ENCODE results near the gene RASSF7.

RASSF7 gene

GRCh38 chr11:587546-587945, 26.8 kb downstream of the RASSF7 start:
- DNase-seq: no peak

DNA sequence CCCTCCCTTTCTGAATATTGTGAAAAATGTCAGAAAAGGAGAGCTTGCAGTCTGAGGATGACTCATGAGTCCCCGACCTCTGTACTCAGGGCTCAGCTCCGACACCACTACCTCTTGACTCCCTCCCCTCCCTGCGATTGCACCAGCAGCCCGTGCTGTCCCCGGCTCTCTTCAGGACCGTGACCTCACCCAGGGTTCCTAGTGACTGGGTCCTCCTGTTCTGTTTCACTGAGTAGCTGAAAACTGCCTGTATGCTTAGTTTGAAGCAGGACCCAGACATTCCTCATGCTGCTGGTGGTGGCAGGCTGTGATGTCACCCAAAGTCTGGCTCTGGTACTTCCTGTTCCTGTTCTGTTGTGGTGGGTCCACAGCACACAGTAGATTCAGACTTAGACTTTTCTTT, 27.2 kb downstream of the RASSF7 start:
- DNase-seq: no peak

DNA sequence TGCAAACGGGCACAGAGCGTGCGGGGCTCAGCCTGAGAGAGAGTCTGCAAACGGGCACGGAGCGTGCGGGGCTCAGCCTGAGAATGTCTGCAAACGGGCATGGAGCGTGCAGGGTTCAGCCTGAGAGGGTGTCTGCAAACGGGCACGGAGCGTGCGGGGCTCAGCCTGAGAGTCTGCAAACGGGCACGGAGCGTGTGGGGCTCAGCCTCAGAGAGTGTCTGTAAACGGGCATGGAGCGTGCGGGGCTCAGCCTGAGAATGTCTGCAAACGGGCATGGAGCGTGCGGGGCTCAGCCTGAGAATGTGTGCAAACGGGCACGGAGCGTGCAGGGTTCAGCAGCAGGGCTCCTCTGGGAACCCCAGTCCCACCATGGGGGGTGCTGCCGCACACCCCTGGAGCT, 29.0 kb downstream of the RASSF7 start:
- no peak for DNase-seq

- no peak for DNase-seq
Measured at GRCh38 chr11:590997-591396, 30.2 kb downstream of the RASSF7 start.

- DNase-seq: no peak
Measured at GRCh38 chr11:592501-592900, 31.7 kb downstream of the RASSF7 start.

GRCh38 chr11:592918-593317, 32.1 kb downstream of the RASSF7 start:
- DNase-seq: no peak

DNA sequence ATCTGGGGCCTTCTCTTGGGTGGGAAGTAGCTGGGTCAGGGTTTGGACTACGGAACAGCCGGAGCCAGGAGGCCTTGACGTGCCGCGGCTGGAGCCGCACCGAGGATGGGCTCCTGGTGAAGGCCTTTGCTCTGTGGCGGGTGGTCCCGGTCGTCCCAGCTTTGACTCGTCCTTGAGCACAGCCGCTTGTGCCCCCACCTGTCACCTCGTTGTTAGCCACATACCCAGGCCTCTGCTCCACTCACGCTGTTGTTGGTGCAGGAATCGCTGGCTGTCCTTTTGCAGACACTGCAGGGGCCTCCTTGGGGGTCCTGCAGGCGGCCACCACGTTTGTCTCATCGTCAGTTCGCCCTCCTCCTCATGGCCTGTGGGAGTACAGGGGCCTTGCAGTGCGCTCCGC, 32.6 kb downstream of the RASSF7 start:
- no peak for DNase-seq

GRCh38 chr11:595400-595799, 34.6 kb downstream of the RASSF7 start:
- DNase-seq: no peak

- DNase-seq: no peak
Measured at GRCh38 chr11:596374-596773, 35.6 kb downstream of the RASSF7 start.

DNA sequence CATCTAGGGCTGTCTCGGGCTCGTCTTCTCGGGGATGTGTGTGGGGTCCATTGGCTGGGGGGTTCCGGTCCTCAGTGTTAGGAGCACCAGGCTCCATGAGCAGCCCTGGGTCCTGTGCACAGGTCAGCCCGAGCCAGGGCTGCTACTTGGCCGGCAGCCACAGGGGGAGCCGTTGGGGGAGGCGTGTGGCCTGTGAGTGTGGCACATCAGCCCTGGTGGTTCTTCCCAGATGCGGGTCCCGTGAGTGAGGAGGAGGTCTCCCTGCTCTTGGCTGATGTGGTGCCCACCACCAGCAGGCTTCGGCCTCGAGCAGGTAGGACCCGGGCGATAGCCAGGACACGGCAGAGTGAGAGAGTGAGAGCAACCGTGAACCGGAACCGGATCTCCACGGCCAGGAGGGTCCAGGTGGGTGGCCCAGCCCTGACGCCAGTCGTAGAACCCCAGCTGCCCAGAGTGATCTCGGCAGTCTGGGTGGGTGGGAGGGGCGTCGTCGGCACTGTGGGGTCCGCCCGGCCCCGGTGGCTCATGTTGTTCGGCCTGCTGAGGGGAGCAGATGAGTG, 36.5 kb downstream of the RASSF7 start:
- DNase-seq: no peak

GRCh38 chr11:598005-598680, 37.4 kb downstream of the RASSF7 start:
- DNase-seq: no peak

DNA sequence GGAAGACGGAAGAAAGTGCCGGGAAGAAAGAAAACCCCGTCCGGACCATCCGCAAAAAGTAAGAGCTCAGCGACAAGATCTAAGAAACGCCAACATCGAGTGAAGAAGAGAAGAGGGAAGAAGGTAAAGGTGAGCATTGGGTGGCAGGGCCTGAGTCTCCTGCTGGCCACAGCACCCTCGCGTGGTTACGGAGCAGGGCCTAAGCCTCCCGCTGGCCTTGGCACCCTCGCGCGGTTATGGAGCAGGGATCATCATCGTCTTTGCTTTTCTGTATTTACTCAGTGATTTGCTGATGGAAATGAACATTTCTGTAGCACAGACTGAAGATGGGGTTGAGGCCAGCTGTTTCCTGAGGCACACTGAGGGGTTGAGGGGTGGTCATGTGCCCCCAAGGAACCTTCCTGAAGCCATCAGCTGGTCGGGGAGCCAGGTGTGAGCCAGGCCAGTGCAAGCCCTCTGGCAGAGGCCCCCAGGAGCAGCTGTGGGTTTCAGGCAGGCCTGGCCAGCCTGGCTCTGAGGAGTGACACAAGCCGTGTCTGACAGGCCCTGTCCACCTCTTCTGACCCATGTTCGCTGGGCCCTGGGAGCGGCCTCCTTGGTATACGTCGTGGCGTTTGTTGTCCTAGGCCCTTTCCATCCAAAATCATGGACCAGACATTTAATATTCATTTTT, 40.9 kb downstream of the RASSF7 start:
- DNase-seq: no peak

DNA sequence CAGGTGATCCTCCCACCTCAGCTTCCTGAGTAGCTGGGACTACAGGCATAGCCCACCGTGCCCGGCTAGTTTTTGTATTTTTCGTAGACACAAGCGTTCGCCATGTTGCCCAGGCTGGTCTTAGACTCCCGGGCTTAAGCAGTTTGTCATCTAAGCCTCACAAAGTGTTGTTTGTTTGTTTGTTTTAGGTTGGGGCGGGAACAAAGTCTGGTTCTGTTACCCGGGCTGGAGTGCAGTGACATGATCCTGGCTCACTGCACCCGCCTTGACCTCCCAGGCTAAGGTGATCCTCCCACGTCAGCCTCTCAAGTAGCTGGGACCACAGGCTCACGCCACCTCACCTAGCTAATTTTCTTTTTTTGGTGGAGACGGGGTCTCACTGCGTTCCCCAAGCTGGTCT, 42.4 kb downstream of the RASSF7 start:
- no peak for DNase-seq

- no peak for DNase-seq
Measured at GRCh38 chr11:605286-606129, 44.7 kb downstream of the RASSF7 start.

GRCh38 chr11:606245-606644, 45.5 kb downstream of the RASSF7 start:
- DNase-seq: no peak

- DNase-seq: no peak
Measured at GRCh38 chr11:607020-607780, 46.4 kb downstream of the RASSF7 start.

DNA sequence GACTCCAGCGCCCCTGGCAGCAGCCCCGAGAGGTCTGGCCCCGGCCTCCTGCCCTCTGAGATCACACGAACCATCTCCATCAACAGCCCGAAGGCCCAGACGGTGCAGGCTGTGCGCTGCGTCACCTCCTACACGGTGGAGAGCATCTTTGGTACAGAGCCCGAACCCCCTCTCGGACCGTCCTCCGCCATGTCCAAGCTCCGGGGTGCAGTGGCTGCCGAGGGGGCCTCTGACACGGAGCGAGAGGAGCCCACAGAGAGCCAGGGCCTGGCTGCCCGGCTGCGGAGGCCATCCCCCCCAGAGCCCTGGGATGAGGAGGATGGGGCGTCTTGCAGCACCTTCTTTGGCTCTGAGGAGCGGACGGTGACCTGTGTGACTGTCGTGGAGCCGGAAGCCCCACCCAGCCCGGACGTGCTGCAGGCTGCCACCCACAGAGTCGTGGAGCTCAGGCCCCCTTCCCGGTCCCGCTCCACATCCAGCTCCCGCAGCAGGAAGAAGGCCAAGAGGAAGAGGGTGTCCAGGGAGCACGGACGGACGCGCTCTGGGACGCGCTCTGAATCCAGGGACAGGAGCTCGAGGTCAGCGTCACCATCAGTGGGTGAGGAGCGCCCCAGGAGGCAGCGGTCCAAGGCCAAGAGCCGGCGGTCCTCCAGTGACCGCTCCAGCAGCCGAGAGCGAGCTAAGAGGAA, 47.3 kb downstream of the RASSF7 start:
- no peak for DNase-seq

DNA sequence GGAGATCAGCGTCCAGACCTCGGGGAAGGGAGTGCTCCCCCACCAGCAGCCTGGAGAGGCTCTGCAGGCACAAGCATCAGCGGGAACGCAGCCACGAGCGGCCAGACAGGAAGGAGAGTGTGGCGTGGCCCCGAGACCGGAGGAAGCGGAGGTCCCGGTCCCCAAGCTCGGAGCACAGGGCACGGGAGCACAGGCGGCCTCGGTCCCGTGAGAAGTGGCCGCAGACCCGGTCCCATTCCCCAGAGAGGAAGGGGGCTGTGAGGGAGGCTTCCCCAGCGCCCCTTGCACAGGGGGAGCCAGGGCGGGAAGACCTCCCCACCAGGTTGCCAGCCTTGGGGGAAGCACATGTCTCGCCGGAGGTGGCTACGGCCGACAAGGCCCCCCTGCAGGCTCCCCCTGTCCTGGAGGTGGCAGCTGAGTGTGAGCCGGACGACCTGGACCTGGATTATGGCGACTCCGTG, 48.1 kb downstream of the RASSF7 start:
- DNase-seq: no peak

DNA sequence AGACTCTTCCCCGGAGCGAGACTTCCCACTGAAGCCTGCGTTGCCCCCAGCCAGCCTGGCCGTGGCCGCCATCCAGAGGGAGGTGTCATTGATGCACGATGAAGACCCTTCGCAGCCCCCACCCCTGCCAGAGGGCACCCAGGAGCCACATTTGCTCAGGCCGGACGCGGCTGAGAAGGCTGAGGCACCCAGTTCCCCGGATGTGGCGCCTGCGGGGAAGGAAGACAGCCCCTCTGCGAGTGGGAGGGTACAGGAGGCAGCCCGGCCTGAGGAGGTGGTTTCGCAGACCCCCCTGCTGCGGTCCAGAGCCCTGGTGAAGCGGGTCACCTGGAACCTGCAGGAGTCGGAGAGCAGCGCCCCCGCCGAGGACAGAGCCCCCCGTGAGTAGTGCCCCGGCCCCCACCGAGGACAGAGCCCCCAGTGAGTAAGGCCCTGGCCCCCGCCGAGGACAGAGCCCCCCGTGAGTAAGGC, 48.6 kb downstream of the RASSF7 start:
- DNase-seq: no peak

DNA sequence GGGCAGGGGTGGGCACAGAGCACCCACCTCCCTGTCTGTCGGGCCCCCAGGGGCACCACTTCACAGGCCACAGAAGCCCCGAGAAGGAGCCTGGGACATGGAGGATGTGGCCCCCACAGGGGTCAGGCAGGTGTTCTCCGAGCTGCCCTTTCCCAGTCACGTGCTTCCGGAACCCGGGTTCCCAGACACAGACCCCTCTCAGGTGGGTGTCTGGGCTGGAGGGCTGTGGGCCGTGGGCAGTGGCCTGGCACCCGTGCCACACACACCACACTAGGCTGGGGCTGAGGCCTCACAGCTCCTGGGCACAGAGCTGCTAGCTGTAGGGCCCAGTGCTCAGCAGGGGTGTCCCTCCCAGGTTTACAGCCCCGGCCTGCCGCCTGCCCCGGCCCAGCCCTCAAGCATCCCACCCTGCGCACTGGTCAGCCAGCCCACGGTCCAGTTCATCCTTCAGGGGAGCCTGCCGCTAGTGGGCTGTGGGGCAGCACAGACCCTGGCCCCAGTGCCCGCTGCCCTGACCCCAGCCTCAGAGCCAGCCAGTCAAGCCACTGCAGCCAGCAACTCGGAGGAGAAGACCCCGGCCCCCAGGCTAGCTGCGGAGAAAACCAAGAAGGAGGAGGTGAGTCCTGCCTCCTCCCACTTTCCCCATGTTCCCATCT, 49.5 kb downstream of the RASSF7 start:
- no peak for DNase-seq
